Esophagus squamous epithelium (tissue), 5 donors: ENCODE measurements around the gene LRRC4. TPM values are rescaled to one million over a fixed set of nuclear protein-coding genes. Genes with fewer than 3 reads are reported as not detected.

Source experiments
- DNase-seq: peaks from one replicate; lab custom pipeline; 2025; lab: John Stamatoyannopoulos, UW
- H3K27ac ChIP-seq, 4 donors: fragments of 200-600 bp; sonication (generic); one replicate each; pipeline ENCODE4 v1.5.1; 2016 to 2019; ENCODE audit warnings: mild to moderate bottlenecking in 1 of 4
- H3K27me3 ChIP-seq, 4 donors: fragments of 200-600 bp; sonication (generic); 1 replicate in 3 of 4; 2 replicates in 1 of 4; pipeline versions ENCODE4 v1.5.1 to v1.6.0; 2017 to 2021; ENCODE audit warnings: antibody characterized with exemption in 1 of 4
- H3K36me3 ChIP-seq, 3 donors: fragments of 200-600 bp; sonication (generic); one replicate each; pipeline ENCODE4 v1.5.1; 2016 to 2019
- H3K4me1 ChIP-seq, 3 donors: fragments of 200-600 bp; sonication (generic); one replicate each; pipeline ENCODE4 v1.5.1; 2017 to 2019
- H3K4me3 ChIP-seq, 4 donors: fragments of 200-600 bp; sonication (generic); 1 replicate in 3 of 4; 2 replicates in 1 of 4; pipeline ENCODE4 v1.5.1; 2016 to 2019; ENCODE audit warnings: mild to moderate bottlenecking in 2 of 4, moderate library complexity in 1 of 4
- H3K9me3 ChIP-seq, 3 donors: fragments of 200-600 bp; sonication (generic); one replicate each; pipeline ENCODE4 v1.5.1; 2016 to 2019
- CTCF ChIP-seq, 6 experiments: fragments of 450-650 bp in 4 of 6; fragments of 200-600 bp in 2 of 6; sonication (generic) in 2 of 6; IDR thresholded peaks; one replicate each; pipeline ENCODE4 v1.5.1; 2016 to 2019; ENCODE audit warnings: antibody characterized with exemption in 6 of 6, mild to moderate bottlenecking in 4 of 6, moderate library complexity in 4 of 6
- POLR2A ChIP-seq, 4 donors: fragments of 450-650 bp; IDR thresholded peaks; one replicate each; pipeline ENCODE4 v1.6.1; 2017; ENCODE audit warnings: antibody characterized with exemption in 4 of 4, mild to moderate bottlenecking in 4 of 4, moderate library complexity in 3 of 4
- WGBS, 2 donors: methylation state at CpG; one replicate each; pipeline ENCODE4 v1.1.5; 2018; 5-methylcytosine and 5-hydroxymethylcytosine counted together
- intact Hi-C: fragments of 100-400 bp; cut with DNase I; formaldehyde crosslinking; loops from one replicate; pipeline ENCODE4 v1.15.0; 2022
- total RNA-seq, 4 donors: library from RNA; depleted of rRNA; stranded (reverse); fragments of >200 nt; gene quantifications; one replicate each; pipeline ENCODE4 v1.1.0, GENCODE V29; 2016
- donor health status: DM: yes; HTN: yes; CAD: no.

The LRRC4 gene
- total RNA-seq, 4 donors from 2014 or later, result 2.9 to 11.1 (median 6.5) TPM

GRCh38 chr7:127995881-127996215 lies 35.4 kb downstream of the LRRC4 start:
- no peak for DNase-seq
- intact Hi-C loops, result no loop called here
- no peak overlapping the region for H3K4me3 ChIP-seq
- no peaks in the 10 kb centered on the region for H3K27me3 ChIP-seq
- TF ChIP-seq POLR2A (IDR thresholded peaks at IDR 0.05), result no peak
- no peak for TF ChIP-seq CTCF (IDR thresholded peaks at IDR 0.05)
- peak overlapping the region in 1 of 4 donors; percentile 24 for H3K27ac ChIP-seq
- 61 to 66% methylated on average over 2 to 3 of the region's 3 CpGs for WGBS, 2 donors
- peaks cover 0 to 15% (median 11%) of the 10 kb centered on the region in 3 donors for H3K4me1 ChIP-seq
- no peaks in the 10 kb centered on the region for H3K9me3 ChIP-seq
- peaks cover 0 to 49% (median 0%) of the 10 kb centered on the region in 3 donors for H3K36me3 ChIP-seq

- no peak for DNase-seq
- Histone ChIP-seq H3K27ac (peak overlapping the region in 1 of 4 donors; percentile 24), H3K36me3 (peaks cover 0 to 54% (median 0%) of the 10 kb centered on the region in 3 donors), H3K27me3 (no peaks in the 10 kb centered on the region), H3K9me3 (no peaks in the 10 kb centered on the region), H3K4me1 (peaks cover 0 to 15% (median 5%) of the 10 kb centered on the region in 3 donors), H3K4me3 (no peak overlapping the region)
- 43 to 48% methylated on average over 3 of the region's 3 CpGs for WGBS, 2 donors
- intact Hi-C loops, result no loop called here
- no peak for TF ChIP-seq CTCF (IDR thresholded peaks at IDR 0.05)
- TF ChIP-seq POLR2A (IDR thresholded peaks at IDR 0.05), result no peak
Observed at GRCh38 chr7:127995156-127995880, 35.9 kb downstream of the LRRC4 start.

GRCh38 chr7:127993987-127994386 lies 37.2 kb downstream of the LRRC4 start:
- Histone ChIP-seq H3K9me3 (no peaks in the 10 kb centered on the region), H3K27ac (no peak overlapping the region), H3K4me3 (no peak overlapping the region), H3K27me3 (no peaks in the 10 kb centered on the region), H3K4me1 (peaks cover 0 to 15% (median 5%) of the 10 kb centered on the region in 3 donors), H3K36me3 (peaks cover 0 to 54% (median 0%) of the 10 kb centered on the region in 3 donors)
- intact Hi-C loops, result no loop called here
- no peak for DNase-seq
- WGBS, 2 donors, result 94% methylated on average over 5 of the region's 5 CpGs
- no peak for TF ChIP-seq CTCF (IDR thresholded peaks at IDR 0.05)
- TF ChIP-seq POLR2A (IDR thresholded peaks at IDR 0.05), result no peak

- Histone ChIP-seq H3K27ac (no peak overlapping the region), H3K4me1 (peaks cover 0 to 15% (median 5%) of the 10 kb centered on the region in 3 donors), H3K9me3 (no peaks in the 10 kb centered on the region), H3K27me3 (no peaks in the 10 kb centered on the region), H3K4me3 (no peak overlapping the region), H3K36me3 (peaks cover 0 to 54% (median 0%) of the 10 kb centered on the region in 3 donors)
- intact Hi-C loops, result no loop called here
- WGBS, 2 donors, result 91 to 95% methylated on average over 6 of the region's 6 CpGs
- TF ChIP-seq POLR2A (IDR thresholded peaks at IDR 0.05), result no peak
- no peak for DNase-seq
Observed at GRCh38 chr7:127993317-127993716, 37.9 kb downstream of the LRRC4 start.

GRCh38 chr7:127988751-127989150 lies 42.5 kb downstream of the LRRC4 start:
- Histone ChIP-seq H3K36me3 (peaks cover 0 to 32% (median 0%) of the 10 kb centered on the region in 3 donors), H3K4me1 (peaks cover 0 to 5% (median 0%) of the 10 kb centered on the region in 3 donors), H3K4me3 (no peak overlapping the region), H3K27ac (no peak overlapping the region), H3K9me3 (no peaks in the 10 kb centered on the region), H3K27me3 (no peaks in the 10 kb centered on the region)
- intact Hi-C loops, result no loop called here
- TF ChIP-seq POLR2A (IDR thresholded peaks at IDR 0.05), result no peak
- TF ChIP-seq CTCF (IDR thresholded peaks at IDR 0.05), result no peak
- DNase-seq, result no peak
- WGBS, 2 donors, result 69 to 87% methylated on average over 1 of the region's 1 CpG
